DMS53 (cell line): Measurements from ENCODE around the gene ANKIB1.

Source experiments
- DNase-seq: peaks from one replicate; lab custom pipeline; 2025; lab: John Stamatoyannopoulos, UW

ANKIB1 gene

GRCh38 chr7:92268921-92269320 is 23.1 kb downstream of the ANKIB1 start:
- DNase-seq, result no peak

DNA sequence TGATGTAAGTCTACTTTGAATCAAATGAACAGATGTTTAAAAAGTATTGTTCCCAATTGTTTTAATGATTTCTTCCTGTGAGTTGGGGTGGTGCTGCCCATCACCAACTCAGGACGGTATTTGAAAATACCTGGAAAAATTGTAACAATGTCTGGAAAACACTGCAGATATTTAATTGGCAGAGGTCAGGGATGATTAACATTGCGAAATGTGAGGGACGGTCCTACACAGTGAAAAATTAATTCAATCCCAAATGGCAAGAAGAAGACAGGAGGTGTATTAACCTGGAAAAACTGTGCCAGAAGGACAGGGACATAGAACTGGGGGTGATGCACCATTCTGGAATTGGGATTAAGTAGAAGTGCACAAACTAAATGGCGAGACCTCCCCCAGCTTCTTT is 29.6 kb downstream of the ANKIB1 start:
- no peak for DNase-seq

- no peak for DNase-seq
These were observed 30.7 kb downstream of the ANKIB1 start for GRCh38 chr7:92276460-92276864.

GRCh38 chr7:92279396-92280031 is 33.7 kb downstream of the ANKIB1 start:
- no peak for DNase-seq

DNA sequence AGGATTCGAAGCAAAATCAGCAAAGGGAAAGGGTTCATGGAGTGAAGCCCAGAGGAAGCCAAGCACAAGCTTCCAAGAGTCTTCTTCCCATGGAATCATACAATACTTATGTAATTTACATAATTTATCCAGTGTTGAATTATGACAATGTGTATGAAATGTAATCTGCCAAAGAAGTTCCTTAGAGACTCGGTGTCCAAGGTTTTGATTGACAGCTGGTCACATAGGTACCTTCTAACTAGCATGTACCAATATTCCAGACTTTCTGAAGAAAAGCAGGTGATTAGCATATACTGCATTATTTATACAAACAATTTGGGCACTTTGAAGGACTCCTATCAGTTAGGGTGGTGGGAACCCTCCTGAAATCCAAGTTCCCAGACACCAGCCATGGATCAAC is 35.3 kb downstream of the ANKIB1 start:
- DNase-seq, result no peak

DNA sequence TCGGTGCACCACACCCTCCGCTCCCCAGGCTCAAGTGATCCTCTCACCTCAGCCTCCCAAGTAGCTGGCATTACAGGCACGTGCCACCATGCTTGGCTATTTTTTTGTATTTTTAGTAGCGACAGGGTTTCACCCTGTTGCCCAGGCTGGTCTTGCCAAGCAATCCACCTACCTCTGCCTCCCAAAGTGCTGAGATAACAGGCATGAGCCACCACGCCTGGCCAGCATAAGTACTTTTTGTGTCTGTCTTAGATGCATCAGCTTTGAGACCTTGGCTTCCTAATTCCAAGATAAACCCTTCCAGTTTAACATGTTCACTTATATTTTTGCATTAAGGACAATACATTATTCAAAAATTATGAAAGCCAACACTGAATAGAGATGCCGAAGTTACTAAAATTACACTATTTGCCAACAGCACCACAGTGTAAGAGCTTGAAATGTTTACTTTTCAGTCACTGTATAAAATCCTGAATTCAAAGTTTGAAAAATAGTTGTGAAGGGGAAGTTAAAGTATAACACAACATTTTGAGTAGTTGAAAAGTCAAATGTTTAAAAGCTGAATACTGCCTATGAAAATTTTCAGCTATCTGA is 36.5 kb downstream of the ANKIB1 start:
- DNase-seq, result no peak

- no peak for DNase-seq
These were observed 37.2 kb downstream of the ANKIB1 start for GRCh38 chr7:92282930-92283329.

- DNase-seq, result no peak
These were observed 43.5 kb downstream of the ANKIB1 start for GRCh38 chr7:92289321-92289720.

DNA sequence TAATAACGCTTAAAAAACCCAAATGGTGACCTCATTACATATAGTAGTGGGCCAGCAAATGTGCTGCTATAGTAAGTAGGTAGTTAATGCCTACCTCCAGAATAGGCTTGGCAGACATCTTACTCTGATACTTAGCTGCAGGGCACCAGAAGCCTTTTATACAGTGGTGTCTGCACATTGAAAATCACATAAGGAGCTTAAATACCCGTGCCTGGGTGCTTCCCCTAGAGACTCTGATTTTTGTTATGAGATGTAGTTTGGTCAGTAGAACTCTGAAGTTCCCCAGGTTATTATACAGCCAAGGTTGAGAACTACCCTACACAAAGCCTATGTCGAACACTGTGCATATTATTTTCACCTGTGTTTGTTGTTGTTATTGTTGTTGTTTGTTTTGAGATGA is 47.2 kb downstream of the ANKIB1 start:
- DNase-seq, result no peak

DNA sequence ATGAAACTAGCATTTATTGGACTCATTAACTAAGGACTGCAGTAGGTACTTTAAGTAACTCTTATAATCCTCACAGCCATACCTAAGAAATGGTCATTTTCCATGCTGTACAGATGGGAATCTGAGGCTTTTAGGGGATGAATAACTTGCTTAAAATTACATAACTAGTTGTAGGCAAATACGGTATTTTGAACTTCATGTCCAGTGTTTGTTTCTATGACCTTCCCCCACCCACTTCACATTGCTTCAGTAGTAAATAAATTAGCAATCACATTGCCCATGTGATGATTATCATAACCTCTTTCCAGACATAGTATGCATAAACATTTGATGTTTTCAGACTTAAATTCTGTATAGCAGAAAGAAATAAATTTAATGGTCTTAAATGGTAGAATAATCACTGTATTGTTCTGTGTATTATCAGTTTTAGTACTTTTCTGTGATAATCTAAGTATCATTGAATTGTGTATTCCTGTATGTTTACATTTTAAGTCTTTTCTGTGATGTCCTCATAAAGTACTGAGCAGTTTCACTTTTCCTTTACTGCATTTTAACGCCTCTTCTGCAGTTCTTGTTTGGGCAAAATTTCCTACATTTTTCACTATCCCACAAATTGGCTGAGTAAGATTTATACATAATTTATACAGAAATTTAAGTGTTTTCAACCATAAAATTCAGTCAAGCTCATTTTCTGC is 48.3 kb downstream of the ANKIB1 start:
- DNase-seq, result no peak

- no peak for DNase-seq
These were observed 49.6 kb downstream of the ANKIB1 start for GRCh38 chr7:92295391-92295790.

- no peak for DNase-seq
These were observed 50.5 kb downstream of the ANKIB1 start for GRCh38 chr7:92296235-92296634.

DNA sequence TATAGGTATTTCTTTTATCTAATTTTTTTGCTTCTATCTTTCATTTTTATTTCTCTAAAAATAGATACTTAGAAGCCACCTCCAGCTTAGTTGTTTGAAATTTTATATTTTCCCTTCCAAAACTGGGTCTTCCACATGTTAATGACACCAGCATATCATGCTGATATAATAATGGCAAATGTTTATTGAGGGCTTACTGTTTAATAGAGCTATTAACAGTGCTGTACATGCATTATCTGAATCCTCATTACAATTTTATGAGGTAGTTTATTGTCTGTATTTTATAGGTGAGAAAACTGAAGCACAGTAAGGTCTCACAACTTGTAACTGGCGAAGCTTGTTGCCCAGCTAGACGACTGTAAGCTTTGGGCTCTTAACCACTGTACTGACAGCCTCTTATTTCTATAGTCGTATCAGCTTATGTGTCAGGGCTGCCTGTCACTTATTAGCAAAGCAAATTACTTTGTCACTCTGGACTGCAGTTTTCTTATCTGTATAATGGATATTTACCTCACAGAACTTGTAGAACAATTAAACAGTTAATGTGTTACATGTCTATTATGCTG is 51.2 kb downstream of the ANKIB1 start:
- DNase-seq, result no peak

GRCh38 chr7:92297736-92298135 is 52.0 kb downstream of the ANKIB1 start:
- DNase-seq, result peak; percentile 10

GRCh38 chr7:92303761-92304160 is 58.0 kb downstream of the ANKIB1 start:
- DNase-seq, result no peak

- DNase-seq, result no peak
These were observed 58.7 kb downstream of the ANKIB1 start for GRCh38 chr7:92304406-92304893.

DNA sequence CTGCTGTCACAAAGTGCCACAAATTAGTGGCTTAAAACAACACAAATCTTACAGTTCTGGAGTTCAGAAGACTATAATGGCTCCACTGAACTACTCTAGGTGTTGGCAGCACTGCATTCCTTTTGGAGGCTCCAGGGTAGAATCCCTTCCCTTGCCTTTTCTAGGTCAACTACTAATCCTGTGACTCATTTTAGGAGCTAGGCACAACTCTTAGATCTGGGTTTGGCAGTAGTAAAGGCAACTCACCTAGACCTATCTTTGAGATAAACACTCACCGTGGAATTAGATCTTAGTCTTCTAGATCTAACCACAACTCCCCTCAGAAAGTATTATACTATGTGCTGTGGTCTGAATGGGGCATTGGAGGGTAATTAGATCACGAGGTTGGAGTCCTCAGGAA is 60.4 kb downstream of the ANKIB1 start:
- DNase-seq, result no peak

- DNase-seq, result no peak
These were observed 67.3 kb downstream of the ANKIB1 start for GRCh38 chr7:92313055-92313454.

DNA sequence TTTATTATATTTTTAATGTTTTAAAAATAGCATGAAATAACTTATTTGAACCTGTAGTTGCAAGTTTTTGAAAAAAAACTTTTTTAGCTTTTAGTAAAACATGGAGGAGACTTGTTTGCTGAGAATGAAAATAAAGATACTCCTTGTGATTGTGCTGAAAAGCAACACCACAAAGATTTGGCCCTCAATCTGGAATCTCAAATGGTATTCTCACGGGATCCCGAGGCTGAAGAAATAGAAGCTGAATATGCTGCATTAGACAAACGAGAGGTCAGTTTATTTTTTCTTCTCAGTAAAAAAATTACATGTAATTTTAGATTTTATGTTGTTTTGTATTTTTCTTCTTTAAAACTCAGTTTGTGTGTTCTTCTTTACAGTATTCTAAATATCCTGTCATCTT is 73.5 kb downstream of the ANKIB1 start:
- no peak for DNase-seq

DNA sequence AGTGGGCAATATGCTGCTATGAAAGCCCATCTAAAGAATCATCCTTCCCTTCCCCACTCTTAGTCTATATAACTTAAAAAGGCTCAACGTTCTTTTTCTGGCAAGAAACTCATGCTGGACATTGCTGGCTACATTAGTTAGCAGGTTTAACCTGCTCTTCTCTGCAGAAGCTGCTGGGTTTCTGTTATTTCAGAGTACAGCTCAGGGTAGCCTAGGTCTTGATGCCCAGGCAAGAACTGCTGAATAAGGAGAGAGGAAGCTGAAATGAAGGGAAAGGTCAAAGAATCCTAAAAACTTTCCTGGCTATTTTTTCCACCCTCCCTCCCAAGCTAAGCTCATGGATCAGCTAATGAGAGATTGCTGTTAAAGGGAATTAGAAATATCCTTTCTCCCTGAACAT is 79.4 kb downstream of the ANKIB1 start:
- no peak for DNase-seq

DNA sequence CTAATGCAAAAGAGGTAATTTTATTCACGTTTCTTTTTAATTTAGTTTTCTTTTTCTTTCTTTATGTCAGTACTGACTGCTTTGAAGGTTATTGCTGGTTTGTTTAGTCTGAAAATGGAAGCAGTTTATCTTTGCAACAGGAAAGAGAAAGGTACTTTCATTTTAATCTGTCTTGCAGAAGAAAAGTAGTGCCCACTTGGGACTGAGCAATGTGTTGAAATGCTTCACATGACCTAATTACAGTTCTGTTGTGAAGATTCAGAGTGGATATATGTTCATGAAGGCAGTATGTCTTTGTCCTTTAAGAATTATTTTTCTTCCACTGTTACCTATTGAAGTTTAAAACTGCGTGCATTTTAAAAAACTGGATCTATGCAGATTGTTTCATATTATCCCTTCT is 80.1 kb downstream of the ANKIB1 start:
- DNase-seq, result no peak

GRCh38 chr7:92330835-92331438 is 85.2 kb downstream of the ANKIB1 start:
- no peak for DNase-seq

GRCh38 chr7:92331508-92331907 is 85.7 kb downstream of the ANKIB1 start:
- no peak for DNase-seq
